Suprapubic skin (tissue), 4 donors: ENCODE results near the gene RAB3B. TPM values are rescaled to one million over a fixed set of nuclear protein-coding genes. Genes with fewer than 3 reads are reported as not detected.
"Not testable (repeated sequence)": the region's sequence is repeated elsewhere in the genome, so short reads cannot be mapped to it uniquely, and the experiment has no call there.

Experiments used
- DNase-seq, 2 donors: peaks; one replicate each; pipeline ENCODE4 v3.0.0-alpha.2; 2019; ENCODE audit warnings: low spot score in 2 of 2
- H3K27ac ChIP-seq: fragments of 200-600 bp; sonication (generic); one replicate; pipeline ENCODE4 v1.5.1; 2019
- H3K27me3 ChIP-seq: fragments of 200-600 bp; sonication (generic); one replicate; pipeline ENCODE4 v1.5.1; 2019
- H3K36me3 ChIP-seq: fragments of 200-600 bp; sonication (generic); one replicate; pipeline ENCODE4 v1.5.1; 2019
- H3K4me1 ChIP-seq: fragments of 200-600 bp; sonication (generic); one replicate; pipeline ENCODE4 v1.5.1; 2019
- H3K4me3 ChIP-seq: fragments of 200-600 bp; sonication (generic); one replicate; pipeline ENCODE4 v1.5.1; 2019; ENCODE audit warnings: mild to moderate bottlenecking
- H3K9me3 ChIP-seq: fragments of 200-600 bp; sonication (generic); one replicate; pipeline ENCODE4 v1.5.1; 2019
- EP300 ChIP-seq: sonication (generic); formaldehyde crosslinking; IDR thresholded peaks from one replicate; pipeline ENCODE4 v1.6.1; 2017; ENCODE audit warnings: antibody characterized with exemption
- POLR2A ChIP-seq, 2 donors: fragments of 450-650 bp; IDR thresholded peaks; one replicate each; pipeline ENCODE4 v1.6.1; 2017; ENCODE audit warnings: antibody characterized with exemption in 2 of 2, mild to moderate bottlenecking in 2 of 2, moderate library complexity in 2 of 2
- POLR2AphosphoS5 ChIP-seq, 3 donors: sonication (generic); formaldehyde crosslinking; IDR thresholded peaks; one replicate each; pipeline ENCODE4 v1.6.1; 2017; ENCODE audit warnings: antibody characterized with exemption in 3 of 3
- WGBS: methylation state at CpG from one replicate; pipeline ENCODE4 v1.1.5; 2018; 5-methylcytosine and 5-hydroxymethylcytosine counted together
- total RNA-seq, 4 donors: library from RNA; depleted of rRNA; stranded (reverse); fragments of >200 nt; gene quantifications; one replicate each; pipeline ENCODE4 v1.1.0, GENCODE V29; 2016
- TF ChIP-seq, protein P1 (sequence below), 2 donors: fragments of 200-600 bp in 1 of 2; fragments of 450-650 bp in 1 of 2; sonication (generic) in 1 of 2; IDR thresholded peaks; one replicate each; pipeline ENCODE4 v1.5.1; 2016 to 2019; ENCODE audit warnings: antibody characterized with exemption in 2 of 2, mild to moderate bottlenecking in 1 of 2, moderate library complexity in 1 of 2

Gene RAB3B
- total RNA-seq, 4 donors from 2014 or later, result 2.8 to 6.8 (median 5.6) TPM

DNA sequence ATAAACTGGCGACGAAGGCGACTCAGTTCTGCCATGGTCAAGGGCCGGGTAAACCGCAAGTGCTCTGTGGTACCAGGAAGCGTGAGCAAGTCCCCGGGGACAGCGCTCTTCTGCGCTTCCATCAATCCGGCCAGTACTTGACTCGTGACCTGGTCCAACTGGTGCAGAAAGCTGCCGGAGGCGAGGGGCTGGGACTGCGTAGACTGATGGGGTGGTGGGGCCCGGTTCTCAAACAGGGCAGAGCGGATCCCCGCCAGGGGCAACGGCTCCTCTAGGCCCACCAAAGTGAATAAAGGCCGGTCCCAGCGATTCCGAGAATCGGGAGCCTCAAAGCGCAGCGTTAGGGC, 42.3 kb upstream of the RAB3B start:
- Histone ChIP-seq H3K36me3 (peaks cover 12% of the 10 kb centered on the region), H3K27ac (peak overlapping the region; percentile 89), H3K27me3 (no peaks in the 10 kb centered on the region), H3K9me3 (no peaks in the 10 kb centered on the region), H3K4me3 (peak overlapping the region; percentile 76), H3K4me1 (peaks cover 23% of the 10 kb centered on the region)
- peak; percentile 72 to 78 for DNase-seq
- TF ChIP-seq EP300 (no peak), POLR2A (IDR thresholded peaks at IDR 0.05) (no peak)
- WGBS, result 17% methylated on average over 11 of the region's 24 CpGs

GRCh38 chr1:52032124-52032784, 41.8 kb upstream of the RAB3B start:
- no peaks in the 10 kb centered on the region for H3K27me3 ChIP-seq
- peaks cover 23% of the 10 kb centered on the region for H3K4me1 ChIP-seq
- WGBS, result 63% methylated on average over 5 of the region's 5 CpGs
- no peak overlapping the region for H3K27ac ChIP-seq
- peaks cover 8% of the 10 kb centered on the region for H3K36me3 ChIP-seq
- TF ChIP-seq EP300, result no peak
- TF ChIP-seq, protein P1, sequence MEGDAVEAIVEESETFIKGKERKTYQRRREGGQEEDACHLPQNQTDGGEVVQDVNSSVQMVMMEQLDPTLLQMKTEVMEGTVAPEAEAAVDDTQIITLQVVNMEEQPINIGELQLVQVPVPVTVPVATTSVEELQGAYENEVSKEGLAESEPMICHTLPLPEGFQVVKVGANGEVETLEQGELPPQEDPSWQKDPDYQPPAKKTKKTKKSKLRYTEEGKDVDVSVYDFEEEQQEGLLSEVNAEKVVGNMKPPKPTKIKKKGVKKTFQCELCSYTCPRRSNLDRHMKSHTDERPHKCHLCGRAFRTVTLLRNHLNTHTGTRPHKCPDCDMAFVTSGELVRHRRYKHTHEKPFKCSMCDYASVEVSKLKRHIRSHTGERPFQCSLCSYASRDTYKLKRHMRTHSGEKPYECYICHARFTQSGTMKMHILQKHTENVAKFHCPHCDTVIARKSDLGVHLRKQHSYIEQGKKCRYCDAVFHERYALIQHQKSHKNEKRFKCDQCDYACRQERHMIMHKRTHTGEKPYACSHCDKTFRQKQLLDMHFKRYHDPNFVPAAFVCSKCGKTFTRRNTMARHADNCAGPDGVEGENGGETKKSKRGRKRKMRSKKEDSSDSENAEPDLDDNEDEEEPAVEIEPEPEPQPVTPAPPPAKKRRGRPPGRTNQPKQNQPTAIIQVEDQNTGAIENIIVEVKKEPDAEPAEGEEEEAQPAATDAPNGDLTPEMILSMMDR (IDR thresholded peaks at IDR 0.05), result no peak
- TF ChIP-seq POLR2A (IDR thresholded peaks at IDR 0.05), result no peak
- TF ChIP-seq POLR2AphosphoS5 (IDR thresholded peaks at IDR 0.05), result no peak
- no peaks in the 10 kb centered on the region for H3K9me3 ChIP-seq
- H3K4me3 ChIP-seq, result peak overlapping the region; percentile 76
- DNase-seq, result no peak

DNA sequence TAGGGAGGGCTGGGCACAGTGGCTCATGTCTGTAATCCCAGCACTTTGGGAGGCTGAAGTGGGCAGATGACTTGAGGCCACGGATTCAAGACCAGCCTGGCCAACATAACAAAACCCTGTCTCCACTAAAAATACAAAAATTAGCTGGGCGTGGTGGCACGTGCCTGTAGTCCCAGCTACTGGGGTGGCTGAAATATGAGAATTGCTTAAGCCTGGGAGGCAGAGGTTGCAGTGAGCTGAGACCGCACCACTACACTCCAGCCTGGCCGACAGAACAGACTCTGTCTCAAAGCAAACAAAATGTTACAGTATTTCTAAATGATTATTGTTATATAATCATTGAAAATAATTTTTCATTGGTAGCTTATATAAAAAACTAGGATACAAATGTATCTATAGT, 38.3 kb upstream of the RAB3B start:
- not testable (repeated sequence) for DNase-seq
- WGBS, result 85% methylated on average over 5 of the region's 5 CpGs

GRCh38 chr1:52028328-52028727, 37.8 kb upstream of the RAB3B start:
- TF ChIP-seq, protein P1 (IDR thresholded peaks at IDR 0.05), result no peak
- TF ChIP-seq POLR2AphosphoS5 (IDR thresholded peaks at IDR 0.05) (no peak), EP300 (no peak)
- Histone ChIP-seq H3K27me3 (no peaks in the 10 kb centered on the region), H3K4me1 (peaks cover 18% of the 10 kb centered on the region)

More for the DNA sequence above, 38.3 kb upstream of the RAB3B start:
- not testable (repeated sequence) for H3K4me3 ChIP-seq, H3K27me3 ChIP-seq, H3K9me3 ChIP-seq, H3K27ac ChIP-seq
- H3K4me1 ChIP-seq, result peaks cover 18% of the 10 kb centered on the region
- peaks cover 21% of the 10 kb centered on the region for H3K36me3 ChIP-seq

GRCh38 chr1:52026278-52026677, 35.8 kb upstream of the RAB3B start:
- H3K36me3 ChIP-seq, result peaks cover 45% of the 10 kb centered on the region
- peaks cover under 1% of the 10 kb centered on the region for H3K4me1 ChIP-seq
- 95% methylated on average over 2 of the region's 2 CpGs for WGBS
- no peak overlapping the region for H3K27ac ChIP-seq
- TF ChIP-seq POLR2A (IDR thresholded peaks at IDR 0.05) (no peak), POLR2AphosphoS5 (IDR thresholded peaks at IDR 0.05) (no peak), EP300 (no peak)
- TF ChIP-seq, protein P1 (IDR thresholded peaks at IDR 0.05), result no peak
- no peak overlapping the region for H3K4me3 ChIP-seq
- no peak for DNase-seq
- H3K27me3 ChIP-seq, result no peaks in the 10 kb centered on the region
- no peaks in the 10 kb centered on the region for H3K9me3 ChIP-seq

More at GRCh38 chr1:52028328-52028727, 37.8 kb upstream of the RAB3B start:
- DNase-seq, result no peak
- H3K4me3 ChIP-seq, result no peak overlapping the region
- no peaks in the 10 kb centered on the region for H3K9me3 ChIP-seq
- 92% methylated on average over 1 of the region's 1 CpG for WGBS
- H3K27ac ChIP-seq, result no peak overlapping the region
- H3K36me3 ChIP-seq, result peaks cover 26% of the 10 kb centered on the region

- TF ChIP-seq POLR2AphosphoS5 (IDR thresholded peaks at IDR 0.05), result no peak
- TF ChIP-seq POLR2A (IDR thresholded peaks at IDR 0.05), result no peak
- TF ChIP-seq, protein P1 (IDR thresholded peaks at IDR 0.05), result no peak
- TF ChIP-seq EP300, result no peak
- Histone ChIP-seq H3K4me3 (no peak overlapping the region), H3K9me3 (no peaks in the 10 kb centered on the region), H3K36me3 (peaks cover 55% of the 10 kb centered on the region), H3K27ac (no peak overlapping the region), H3K4me1 (no peaks in the 10 kb centered on the region), H3K27me3 (no peaks in the 10 kb centered on the region)
- no peak for DNase-seq
- 66% methylated on average over 2 of the region's 2 CpGs for WGBS
These were observed 31.6 kb upstream of the RAB3B start for GRCh38 chr1:52022133-52022532.
